Measurements from ENCODE around the gene HCRTR1. TPM values are rescaled to one million over a fixed set of nuclear protein-coding genes. Genes with fewer than 3 reads are reported as not detected.

The HCRTR1 gene
- total RNA-seq, 2 experiments from 2014 or later: not detected

DNA sequence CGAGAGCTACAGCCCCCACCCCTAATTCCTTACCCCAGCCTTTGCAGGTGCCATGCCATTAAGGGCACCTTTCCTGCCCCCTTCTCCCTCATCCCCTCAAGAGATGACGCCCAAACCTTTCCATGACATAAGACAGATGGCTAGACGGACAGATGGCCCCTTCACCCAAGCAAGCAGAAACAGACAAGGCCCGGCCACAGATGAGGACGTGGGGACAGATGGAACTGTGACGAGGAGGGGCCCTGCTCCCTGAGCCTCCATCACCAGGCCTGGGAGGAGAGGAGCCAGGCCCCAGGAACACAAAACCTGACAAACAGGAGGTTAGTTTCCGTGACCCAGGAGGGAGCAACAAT, 51.9 kb downstream of the HCRTR1 start:
- ChIA-PET POLR2A (interaction anchor here (1.2 to 1.3 kb wide), 2 partner anchors 25 to 120 kb away, joined by 3 to 7 read pairs; partner anchors contain the start of gene PEF1), CTCF (interaction anchor here (1.1 kb wide), 1 partner anchor 76 kb away, joined by 3 read pairs; no protein-coding TSS in a partner anchor)
- Mint-ChIP-seq H3K4me1 (ENCODE audit: low read depth) (peaks cover 9% of the 10 kb centered on the region), H3K27me3 (peaks cover 16% of the 10 kb centered on the region), H3K27ac (no peak overlapping the region), H3K4me3 (no peak overlapping the region), H3K9me3 (no peaks in the 10 kb centered on the region), H3K36me3 (ENCODE audit: low read depth) (no peaks in the 10 kb centered on the region)
- DNase-seq: no peak
- ATAC-seq (ENCODE audit: poor library complexity): no peak
- no peak overlapping the region for H3K4me3 ChIP-seq (ENCODE audit: low read length)
- no peaks in the 10 kb centered on the region for H3K36me3 ChIP-seq (ENCODE audit: insufficient read depth, low read length)
- no peaks in the 10 kb centered on the region for H3K9me3 ChIP-seq (ENCODE audit: control insufficient read depth in 1 of 2, insufficient read depth in 1 of 2, low read length in 2 of 2)
- no peak for TF ChIP-seq CTCF (IDR thresholded peaks at IDR 0.05)
- no peak overlapping the region for H3K27ac ChIP-seq (ENCODE audit: low read depth in 1 of 2, low read length in 2 of 2)
- peaks cover 4 to 16% of the 10 kb centered on the region in 2 experiments for H3K27me3 ChIP-seq (ENCODE audit: control insufficient read depth in 1 of 2, insufficient read depth in 2 of 2, low read length in 2 of 2)
- H3K4me1 ChIP-seq (ENCODE audit: insufficient read depth, low read length): peaks cover 12% of the 10 kb centered on the region
- intact Hi-C loops (cut with DNase I, micrococcal nuclease): loop anchor here in 1 of 2 experiments (10.0 kb wide), 1 partner anchor 745 kb away; no protein-coding TSS in a partner anchor

- ATAC-seq (ENCODE audit: poor library complexity) (peak; percentile 89), DNase-seq (peak in 12 of 14 experiments; percentile 1 to 65 (median 18))
- H3K9me3 ChIP-seq (ENCODE audit: control insufficient read depth in 1 of 2, insufficient read depth in 1 of 2, low read length in 2 of 2): no peaks in the 10 kb centered on the region
- TF ChIP-seq CTCF (IDR thresholded peaks at IDR 0.05): no peak
- peaks cover 4 to 16% of the 10 kb centered on the region in 2 experiments for H3K27me3 ChIP-seq (ENCODE audit: control insufficient read depth in 1 of 2, insufficient read depth in 2 of 2, low read length in 2 of 2)
- ChIA-PET CTCF (interaction anchor here (0.8 to 1.1 kb wide), 2 partner anchors 75 to 119 kb away, joined by 3 to 4 read pairs; no protein-coding TSS in a partner anchor), POLR2A (interaction anchor here (1.2 to 1.3 kb wide), 2 partner anchors 25 to 119 kb away, joined by 3 to 7 read pairs; partner anchors contain the start of gene PEF1)
- H3K9me3 Mint-ChIP-seq: no peaks in the 10 kb centered on the region
- no peaks in the 10 kb centered on the region for H3K36me3 Mint-ChIP-seq (ENCODE audit: low read depth)
- H3K27me3 Mint-ChIP-seq: peaks cover 16% of the 10 kb centered on the region
- H3K4me3 ChIP-seq (ENCODE audit: low read length): peak overlapping the region; percentile 30
- no peaks in the 10 kb centered on the region for H3K36me3 ChIP-seq (ENCODE audit: insufficient read depth, low read length)
- H3K4me3 Mint-ChIP-seq: peak overlapping the region; percentile 54
- no peak overlapping the region for H3K27ac Mint-ChIP-seq
- H3K27ac ChIP-seq (ENCODE audit: low read depth in 1 of 2, low read length in 2 of 2): no peak overlapping the region
- peaks cover 9% of the 10 kb centered on the region for H3K4me1 Mint-ChIP-seq (ENCODE audit: low read depth)
- intact Hi-C loops (cut with DNase I, micrococcal nuclease): loop anchor here in 1 of 2 experiments (10.0 kb wide), 1 partner anchor 745 kb away; no protein-coding TSS in a partner anchor
- H3K4me1 ChIP-seq (ENCODE audit: insufficient read depth, low read length): peaks cover 12% of the 10 kb centered on the region
Measured at GRCh38 chr1:31669786-31670592, 52.5 kb downstream of the HCRTR1 start.

- no peak for TF ChIP-seq CTCF (IDR thresholded peaks at IDR 0.05)
- Mint-ChIP-seq H3K4me1 (ENCODE audit: low read depth) (peaks cover 9% of the 10 kb centered on the region), H3K9me3 (no peaks in the 10 kb centered on the region), H3K4me3 (no peak overlapping the region), H3K27ac (no peak overlapping the region), H3K27me3 (peaks cover 16% of the 10 kb centered on the region), H3K36me3 (ENCODE audit: low read depth) (no peaks in the 10 kb centered on the region)
- no peak overlapping the region for H3K27ac ChIP-seq (ENCODE audit: low read depth in 1 of 2, low read length in 2 of 2)
- intact Hi-C loops (cut with DNase I, micrococcal nuclease): no loop called here
- peaks cover 12% of the 10 kb centered on the region for H3K4me1 ChIP-seq (ENCODE audit: insufficient read depth, low read length)
- H3K4me3 ChIP-seq (ENCODE audit: low read length): no peak overlapping the region
- CTCF ChIA-PET: interaction anchor here (0.8 to 1.1 kb wide), 2 partner anchors 74 to 119 kb away, joined by 3 to 4 read pairs; no protein-coding TSS in a partner anchor
- DNase-seq: no peak
- H3K36me3 ChIP-seq (ENCODE audit: insufficient read depth, low read length): no peaks in the 10 kb centered on the region
- POLR2A ChIA-PET: interaction anchor here (1.2 to 1.3 kb wide), 2 partner anchors 26 to 119 kb away, joined by 3 to 7 read pairs; partner anchors contain the start of gene PEF1
- peaks cover 4 to 16% of the 10 kb centered on the region in 2 experiments for H3K27me3 ChIP-seq (ENCODE audit: control insufficient read depth in 1 of 2, insufficient read depth in 2 of 2, low read length in 2 of 2)
- no peaks in the 10 kb centered on the region for H3K9me3 ChIP-seq (ENCODE audit: control insufficient read depth in 1 of 2, insufficient read depth in 1 of 2, low read length in 2 of 2)
- no peak for ATAC-seq (ENCODE audit: poor library complexity)
Measured at GRCh38 chr1:31670593-31670964, 53.1 kb downstream of the HCRTR1 start.

All from CD4-positive, alpha-beta T cell (primary cell).